Endothelial cell of umbilical vein (primary cell): ENCODE measurements around the gene ZBTB39. TPM values are rescaled to one million over a fixed set of nuclear protein-coding genes. Genes with fewer than 3 reads are reported as not detected.

Experiments used
- BruUV-seq: library from RNA; stranded (reverse); fragments of 400-500 nt; replicated peaks from 2 replicates; lab custom pipeline; 2021; lab: Mats Ljungman, UMichigan
- CTCF ChIA-PET: fragments of 300-600, 350-600 bp; sonication (Branson Sonifier 250); formaldehyde crosslinking; loops from one replicate; lab custom pipeline; 2021; ENCODE audit warnings: antibody characterized with exemption, inconsistent platforms; lab: Charles Lee
- POLR2A ChIA-PET: fragments of 300-600, 350-600 bp; sonication (Branson Sonifier 250); formaldehyde crosslinking; loops from one replicate; lab custom pipeline; 2021; ENCODE audit warnings: antibody characterized with exemption, inconsistent platforms; lab: Charles Lee
- DNase-seq: peaks from one replicate; pipeline ENCODE4 v3.0.0-alpha.2; 2011; ENCODE audit warnings: low read depth, low spot score
- FAIRE-seq: peaks from 2 replicates; lab custom pipeline; 2011; peaks lifted over from hg19 to GRCh38; lab: Jason Lieb, UNC
- H2AFZ ChIP-seq: 2 replicates; pipeline ENCODE4 v1.6.0; 2012; ENCODE audit warnings: low read depth, low read length, control low read depth, inconsistent platforms
- H3K27ac ChIP-seq: 2 replicates; pipeline ENCODE4 v1.5.1; 2011; ENCODE audit warnings: low read depth, mild to moderate bottlenecking, control low read depth, low read length, moderate library complexity; ENCODE audit not compliant: insufficient read depth
- H3K27me3 ChIP-seq, 2 experiments: 2 replicates each; pipeline versions ENCODE4 v1.6.0 to v1.6.1; 2011; ENCODE audit warnings: low read length in 2 of 2, mixed read lengths in 1 of 2; ENCODE audit not compliant: control insufficient read depth in 2 of 2, insufficient read depth in 2 of 2
- H3K36me3 ChIP-seq, 2 experiments: 2 replicates in 1 of 2; 3 replicates in 1 of 2; pipeline ENCODE4 v1.5.1; 2011; ENCODE audit warnings: low read length in 2 of 2, mild to moderate bottlenecking in 1 of 2, moderate library complexity in 1 of 2; ENCODE audit not compliant: control insufficient read depth in 2 of 2, insufficient read depth in 2 of 2; ENCODE audit errors: extremely low read depth in 1 of 2
- H3K4me1 ChIP-seq: 3 replicates; pipeline ENCODE4 v1.5.1; 2011; ENCODE audit warnings: mild to moderate bottlenecking, low read length; ENCODE audit not compliant: control insufficient read depth, insufficient read depth; ENCODE audit errors: extremely low read depth
- H3K4me2 ChIP-seq: 2 replicates; pipeline ENCODE4 v1.6.1; 2011; ENCODE audit warnings: low read length, control low read depth, mixed read lengths; ENCODE audit not compliant: insufficient read depth
- H3K4me3 ChIP-seq, 3 experiments: fragments of 200-600 bp in 1 of 3; sonication (generic), shearing (Covaris generic) in 1 of 3; replicated peaks in 1 of 3; 2 replicates each; pipeline ENCODE4 v1.5.1; 2011 to 2016; ENCODE audit warnings: control low read depth in 3 of 3, low read length in 3 of 3, mild to moderate bottlenecking in 2 of 3, inconsistent platforms in 1 of 3, low read depth in 1 of 3, moderate library complexity in 1 of 3; ENCODE audit not compliant: insufficient read depth in 1 of 3
- H3K79me2 ChIP-seq: 2 replicates; pipeline ENCODE4 v1.6.0; 2012; ENCODE audit warnings: low read length, inconsistent platforms; ENCODE audit not compliant: control insufficient read depth, insufficient read depth
- H3K9ac ChIP-seq: replicated peaks from 2 replicates; pipeline ENCODE3; 2011; ENCODE audit warnings: low read length, control low read depth; ENCODE audit not compliant: insufficient read depth; ENCODE audit errors: extremely low read depth
- H3K9me1 ChIP-seq: replicated peaks from 3 replicates; pipeline ENCODE4 v1.6.0; 2011; ENCODE audit warnings: mild to moderate bottlenecking, low read length; ENCODE audit not compliant: control insufficient read depth, insufficient read depth; ENCODE audit errors: extremely low read depth
- H3K9me3 ChIP-seq: replicated peaks from 2 replicates; pipeline ENCODE4 v1.5.1; 2012; ENCODE audit warnings: low read length, inconsistent platforms; ENCODE audit not compliant: control insufficient read depth, insufficient read depth
- H4K20me1 ChIP-seq: replicated peaks from 2 replicates; pipeline ENCODE3; 2011; ENCODE audit warnings: mild to moderate bottlenecking, low read length; ENCODE audit not compliant: control insufficient read depth, insufficient read depth; ENCODE audit errors: extremely low read depth
- CTCF ChIP-seq, 2 donors: IDR thresholded peaks; 1 replicate in 1 of 2; 2 replicates in 1 of 2; pipeline ENCODE4 v1.5.1; 2011; ENCODE audit warnings: low read length in 2 of 2, mild to moderate bottlenecking in 2 of 2, moderate library complexity in 2 of 2, control low read depth in 1 of 2, inconsistent platforms in 1 of 2, low read depth in 1 of 2; ENCODE audit not compliant: insufficient read depth in 1 of 2; ENCODE audit errors: extremely low read depth in 1 of 2
- EZH2 ChIP-seq: IDR thresholded peaks from 2 replicates; pipeline ENCODE4 v1.6.1; 2012; ENCODE audit warnings: borderline replicate concordance, low read depth, mild to moderate bottlenecking, moderate library complexity, low read length, inconsistent platforms; ENCODE audit not compliant: severe bottlenecking
- FOS ChIP-seq: IDR thresholded peaks from 2 replicates; pipeline ENCODE4 v1.6.1; 2011; ENCODE audit warnings: mild to moderate bottlenecking, low read length, moderate library complexity, borderline replicate concordance; ENCODE audit not compliant: insufficient read depth
- GATA2 ChIP-seq: IDR thresholded peaks from 2 replicates; pipeline ENCODE4 v1.7.0; 2011; ENCODE audit warnings: low read depth, mild to moderate bottlenecking, moderate library complexity, mixed read lengths, low read length; ENCODE audit not compliant: insufficient read length, insufficient read depth
- JUN ChIP-seq: IDR thresholded peaks from 2 replicates; pipeline ENCODE4 v1.6.1; 2011; ENCODE audit warnings: borderline replicate concordance, low read depth; ENCODE audit not compliant: insufficient read length, insufficient read depth
- MAX ChIP-seq: IDR thresholded peaks from 2 replicates; pipeline ENCODE4 v1.6.1; 2011; ENCODE audit not compliant: insufficient read depth, insufficient read length
- MYC ChIP-seq: IDR thresholded peaks from one replicate; pipeline ENCODE4 v1.6.1; 2011; ENCODE audit warnings: mild to moderate bottlenecking, low read depth, low read length
- POLR2A ChIP-seq: IDR thresholded peaks from 2 replicates; pipeline ENCODE4 v1.6.1; 2012; ENCODE audit warnings: low read depth, mild to moderate bottlenecking, control low read depth, low read length
- POLR2AphosphoS5 ChIP-seq: IDR thresholded peaks from 2 replicates; pipeline ENCODE4 v1.6.1; 2012; ENCODE audit warnings: low read depth, mild to moderate bottlenecking, control low read depth, low read length, moderate library complexity; ENCODE audit not compliant: insufficient read depth
- dilution Hi-C: fragments of 300-500 bp; cut with MboI; formaldehyde crosslinking; loops from one replicate; pipeline ENCODE4 v1.15.0; 2019; ENCODE audit warnings: low sequenced_read_pairs; ENCODE audit not compliant: extremely low pct_ligation_motif_present
- intact Hi-C: fragments of 100-400 bp; cut with micrococcal nuclease; formaldehyde crosslinking; loops from one replicate; pipeline ENCODE4 v1.10.0; 2022
- polyA plus RNA-seq, 4 experiments: library from polyadenylated mRNA; depleted of rRNA in 3 of 4; stranded (reverse) in 3 of 4; unstranded in 1 of 4; fragments of >200 nt; gene quantifications; 2 replicates each; pipeline versions ENCODE4 v1.2.1 to v1.2.3, GENCODE V29; 2011 to 2012; ENCODE audit warnings: missing spikeins in 1 of 4
- total RNA-seq: library from RNA; stranded (reverse); gene quantifications from 2 replicates; pipeline ENCODE4 v1.2.3, GENCODE V29; 2021

ZBTB39 gene
- total and polyA plus RNA-seq, 2 donors (not counting 3 experiments of a cell fraction or from before 2014, with no cell fraction given) = 5.9 to 8.5 TPM

- Histone ChIP-seq H3K9me1 (no peaks in the 10 kb centered on the region), H4K20me1 (no peaks in the 10 kb centered on the region), H2AFZ (no peak overlapping the region), H3K79me2 (peaks cover 19% of the 10 kb centered on the region), H3K4me1 (peaks cover 8% of the 10 kb centered on the region), H3K27ac (no peak overlapping the region), H3K9me3 (no peaks in the 10 kb centered on the region), H3K36me3 (peaks cover 0 to 30% of the 10 kb centered on the region in 2 experiments), H3K9ac (no peak overlapping the region), H3K4me3 (no peak overlapping the region), H3K4me2 (no peak overlapping the region), H3K27me3 (no peaks in the 10 kb centered on the region)
- intact Hi-C loops (loop anchor here (5.0 kb wide), 1 partner anchor 57 kb away; no protein-coding TSS in a partner anchor), dilution Hi-C loops (no loop called here)
- TF ChIP-seq MAX = no peak
- TF ChIP-seq GATA2 = no peak
- no peak for TF ChIP-seq FOS
- TF ChIP-seq EZH2 = no peak
- TF ChIP-seq MYC = no peak
- no peak for TF ChIP-seq POLR2AphosphoS5
- no peak for TF ChIP-seq JUN
- no peak for TF ChIP-seq POLR2A
- DNase-seq (no peak), FAIRE-seq (no peak)
- BruUV-seq = no TSS peak
- ChIA-PET POLR2A (interaction anchor here (0.6 kb wide), 1 partner anchor 247 kb away, joined by 3 read pairs; no protein-coding TSS in a partner anchor), CTCF (interaction anchor here (0.9 to 5.5 kb wide), 9 partner anchors 12 to 251 kb away, joined by 3 to 32 read pairs (median 5); partner anchors contain the start of genes STAT6 and TAC3)
Measured at GRCh38 chr12:57004651-57005050, 1.7 kb downstream of the ZBTB39 start.

- Histone ChIP-seq H2AFZ (no peak overlapping the region), H3K4me1 (peaks cover 8% of the 10 kb centered on the region), H3K9me3 (no peaks in the 10 kb centered on the region), H3K4me3 (no peak overlapping the region), H3K9me1 (no peaks in the 10 kb centered on the region), H3K27me3 (no peaks in the 10 kb centered on the region), H4K20me1 (no peaks in the 10 kb centered on the region), H3K79me2 (peaks cover 19% of the 10 kb centered on the region), H3K4me2 (no peak overlapping the region), H3K36me3 (peaks cover 0 to 30% of the 10 kb centered on the region in 2 experiments), H3K9ac (no peak overlapping the region), H3K27ac (no peak overlapping the region)
- TF ChIP-seq CTCF (IDR thresholded peaks at IDR 0.05; ENCODE audit: extremely low read depth in 1 of 2, insufficient read depth in 1 of 2, low read depth in 1 of 2, low read length in 2 of 2) = no peak
- CTCF ChIA-PET = interaction anchor here (0.8 to 3.5 kb wide), 7 partner anchors 12 to 367 kb away, joined by 3 to 50 read pairs (median 3); partner anchors contain the start of genes HSD17B6 and NACA
- BruUV-seq = no TSS peak
- DNase-seq (no peak), FAIRE-seq (no peak)
- dilution Hi-C loops = no loop called here
- intact Hi-C loops = loop anchor here (5.0 kb wide), 1 partner anchor 56 kb away; no protein-coding TSS in a partner anchor
- POLR2A ChIA-PET = no interaction called here
Measured at GRCh38 chr12:57003395-57003794, 3.0 kb downstream of the ZBTB39 start.
